Mesendoderm (in vitro differentiated cells): ENCODE results near the gene GAK.

Source experiments
- DNase-seq: peaks from one replicate; pipeline ENCODE4 v3.0.0; 2013
- H2AK5ac ChIP-seq: 2 replicates; pipeline ENCODE4 v1.6.1; 2013; ENCODE audit warnings: low read length, inconsistent platforms
- H2BK120ac ChIP-seq: 2 replicates; pipeline ENCODE4 v1.6.1; 2013; ENCODE audit warnings: low read depth, mild to moderate bottlenecking, low read length, moderate library complexity, mixed read lengths
- H2BK15ac ChIP-seq: replicated peaks from 2 replicates; pipeline ENCODE4 v1.6.1; 2013; ENCODE audit warnings: low read depth, mild to moderate bottlenecking, moderate library complexity
- H2BK5ac ChIP-seq: 2 replicates; pipeline ENCODE4 v1.6.1; 2013; ENCODE audit warnings: low read length, inconsistent platforms
- H3K18ac ChIP-seq: 2 replicates; pipeline ENCODE4 v1.6.1; 2013; ENCODE audit warnings: mild to moderate bottlenecking, low read length, mixed read lengths
- H3K23ac ChIP-seq: one replicate; pipeline ENCODE4 v1.6.1; 2013; ENCODE audit warnings: low read length
- H3K27ac ChIP-seq: 2 replicates; pipeline ENCODE4 v1.5.1; 2013; ENCODE audit warnings: low read depth, mild to moderate bottlenecking, inconsistent platforms, low read length, moderate library complexity
- H3K27me3 ChIP-seq: 2 replicates; pipeline ENCODE4 v1.6.1; 2013; ENCODE audit warnings: low read length, control low read depth, mild to moderate bottlenecking, inconsistent platforms; ENCODE audit not compliant: insufficient read depth, poor library complexity
- H3K36me3 ChIP-seq: 2 replicates; pipeline ENCODE4 v1.6.1; 2013; ENCODE audit warnings: low read length, inconsistent platforms; ENCODE audit not compliant: control insufficient read depth, insufficient read depth
- H3K4ac ChIP-seq: one replicate; pipeline ENCODE4 v1.6.1; 2013; ENCODE audit warnings: low read depth, mild to moderate bottlenecking, low read length, moderate library complexity
- H3K4me1 ChIP-seq: 2 replicates; pipeline ENCODE4 v1.6.1; 2013; ENCODE audit warnings: low read depth, low read length, inconsistent platforms; ENCODE audit not compliant: control insufficient read depth
- H3K4me2 ChIP-seq: 2 replicates; pipeline ENCODE4 v1.6.1; 2013; ENCODE audit warnings: low read length
- H3K4me3 ChIP-seq: 2 replicates; pipeline ENCODE4 v1.5.1; 2013; ENCODE audit warnings: mild to moderate bottlenecking, low read length
- H3K56ac ChIP-seq: one replicate; pipeline ENCODE4 v1.6.1; 2013; ENCODE audit warnings: low read length
- H3K79me1 ChIP-seq: 2 replicates; pipeline ENCODE4 v1.6.1; 2013; ENCODE audit warnings: low read length, inconsistent platforms
- H3K79me2 ChIP-seq: 2 replicates; pipeline ENCODE4 v1.6.1; 2013; ENCODE audit warnings: mild to moderate bottlenecking, low read length; ENCODE audit not compliant: control insufficient read depth, insufficient read depth
- H3K9ac ChIP-seq: 2 replicates; pipeline ENCODE4 v1.6.1; 2013; ENCODE audit warnings: low read length, inconsistent platforms
- H4K5ac ChIP-seq: one replicate; pipeline ENCODE4 v1.6.1; 2013; ENCODE audit warnings: low read length
- H4K8ac ChIP-seq: one replicate; pipeline ENCODE4 v1.6.1; 2013; ENCODE audit warnings: low read depth, mild to moderate bottlenecking, control low read depth, low read length, moderate library complexity
- WGBS: extraction: QIAGEN DNeasy Blood & Tissue Kit; methylation state at CpG from one replicate; pipeline ENCODE4 v1.1.7; 2013; ENCODE audit warnings: low lambda C conversion rate, missing lambda C conversion rate; ENCODE audit not compliant: insufficient coverage; ENCODE audit errors: extremely low coverage; 5-methylcytosine and 5-hydroxymethylcytosine counted together

Gene GAK

GRCh38 chr4:950136-951020 is 18.3 kb upstream of the GAK start:
- Histone ChIP-seq H4K8ac (no peak overlapping the region), H2BK15ac (no peak overlapping the region), H2AK5ac (no peak overlapping the region), H3K27ac (no peak overlapping the region), H3K4ac (no peak overlapping the region), H3K79me1 (no peaks in the 10 kb centered on the region), H2BK120ac (no peak overlapping the region), H3K27me3 (peaks cover 2% of the 10 kb centered on the region), H3K4me3 (no peak overlapping the region), H3K9ac (no peak overlapping the region), H2BK5ac (no peak overlapping the region), H4K5ac (no peak overlapping the region), H3K36me3 (no peaks in the 10 kb centered on the region), H3K4me1 (peaks cover 3% of the 10 kb centered on the region), H3K23ac (no peak overlapping the region), H3K79me2 (no peaks in the 10 kb centered on the region), H3K4me2 (no peak overlapping the region), H3K56ac (no peak overlapping the region), H3K18ac (no peak overlapping the region)
- DNase-seq: no peak
- no CpG with 5 or more reads among the region's 30 CpGs for WGBS

GRCh38 chr4:949656-950055 is 17.5 kb upstream of the GAK start:
- H3K23ac ChIP-seq: no peak overlapping the region
- peaks cover 2% of the 10 kb centered on the region for H3K27me3 ChIP-seq
- H3K79me1 ChIP-seq: no peaks in the 10 kb centered on the region
- H4K5ac ChIP-seq: no peak overlapping the region
- no peak overlapping the region for H3K4me3 ChIP-seq
- H2AK5ac ChIP-seq: no peak overlapping the region
- no peaks in the 10 kb centered on the region for H3K36me3 ChIP-seq
- no peak overlapping the region for H3K27ac ChIP-seq
- H2BK120ac ChIP-seq: no peak overlapping the region
- H3K9ac ChIP-seq: no peak overlapping the region
- no peak overlapping the region for H2BK15ac ChIP-seq
- H3K4ac ChIP-seq: no peak overlapping the region
- no peak overlapping the region for H2BK5ac ChIP-seq
- no peak overlapping the region for H3K18ac ChIP-seq
- WGBS: no CpG with 5 or more reads among the region's 20 CpGs
- H3K79me2 ChIP-seq: no peaks in the 10 kb centered on the region
- H3K4me2 ChIP-seq: no peak overlapping the region
- H4K8ac ChIP-seq: no peak overlapping the region
- no peak overlapping the region for H3K56ac ChIP-seq
- DNase-seq: no peak
- peaks cover 5% of the 10 kb centered on the region for H3K4me1 ChIP-seq

- no peak overlapping the region for H2BK120ac ChIP-seq
- H3K4me2 ChIP-seq: no peak overlapping the region
- H4K8ac ChIP-seq: no peak overlapping the region
- no peak overlapping the region for H3K9ac ChIP-seq
- no peak overlapping the region for H2BK15ac ChIP-seq
- no peak overlapping the region for H3K4me3 ChIP-seq
- no peak overlapping the region for H3K18ac ChIP-seq
- H3K27me3 ChIP-seq: peaks cover 2% of the 10 kb centered on the region
- no peak overlapping the region for H3K4ac ChIP-seq
- no peaks in the 10 kb centered on the region for H3K79me2 ChIP-seq
- no peak overlapping the region for H2AK5ac ChIP-seq
- no peaks in the 10 kb centered on the region for H3K79me1 ChIP-seq
- peaks cover 5% of the 10 kb centered on the region for H3K4me1 ChIP-seq
- H3K23ac ChIP-seq: no peak overlapping the region
- no CpG with 5 or more reads among the region's 13 CpGs for WGBS
- no peaks in the 10 kb centered on the region for H3K36me3 ChIP-seq
- H3K56ac ChIP-seq: no peak overlapping the region
- H4K5ac ChIP-seq: no peak overlapping the region
- H2BK5ac ChIP-seq: no peak overlapping the region
- H3K27ac ChIP-seq: no peak overlapping the region
- DNase-seq: no peak
Measured at GRCh38 chr4:948936-949300, 16.8 kb upstream of the GAK start.

- Histone ChIP-seq H3K79me2 (no peaks in the 10 kb centered on the region), H3K56ac (no peak overlapping the region), H4K8ac (no peak overlapping the region), H3K36me3 (no peaks in the 10 kb centered on the region), H3K4me2 (no peak overlapping the region), H3K27me3 (peaks cover 2% of the 10 kb centered on the region), H3K23ac (no peak overlapping the region), H3K79me1 (no peaks in the 10 kb centered on the region), H3K4me3 (no peak overlapping the region), H3K18ac (no peak overlapping the region), H3K4me1 (peaks cover 5% of the 10 kb centered on the region), H3K27ac (no peak overlapping the region), H4K5ac (no peak overlapping the region), H3K4ac (no peak overlapping the region), H2AK5ac (no peak overlapping the region), H2BK120ac (no peak overlapping the region), H2BK15ac (no peak overlapping the region), H2BK5ac (no peak overlapping the region), H3K9ac (no peak overlapping the region)
- no peak for DNase-seq
- no CpG with 5 or more reads among the region's 33 CpGs for WGBS
Measured at GRCh38 chr4:948101-948935, 16.2 kb upstream of the GAK start.

GRCh38 chr4:947491-947971 is 15.4 kb upstream of the GAK start:
- no peak for DNase-seq
- Histone ChIP-seq H4K8ac (no peak overlapping the region), H3K4ac (no peak overlapping the region), H3K4me1 (peaks cover 5% of the 10 kb centered on the region), H3K4me2 (no peak overlapping the region), H3K27ac (no peak overlapping the region), H2BK120ac (no peak overlapping the region), H3K4me3 (no peak overlapping the region), H3K79me2 (no peaks in the 10 kb centered on the region), H3K27me3 (peaks cover 2% of the 10 kb centered on the region), H3K79me1 (no peaks in the 10 kb centered on the region), H2AK5ac (no peak overlapping the region), H3K36me3 (no peaks in the 10 kb centered on the region), H3K9ac (no peak overlapping the region), H3K18ac (no peak overlapping the region), H4K5ac (no peak overlapping the region), H2BK15ac (no peak overlapping the region), H3K23ac (no peak overlapping the region), H3K56ac (no peak overlapping the region), H2BK5ac (no peak overlapping the region)
- no CpG with 5 or more reads among the region's 19 CpGs for WGBS
